ENCODE results near the gene SIGLEC1.

GRCh38 chr20:3760655-3761348, 48.4 kb upstream of the SIGLEC1 start:
- TF ChIP-seq CTCF (IDR thresholded peaks at IDR 0.05; ENCODE audit: extremely low read depth in 1 of 2, insufficient read depth in 1 of 2, low read depth in 1 of 2, low read length in 2 of 2): no peak
- TF ChIP-seq POLR2A (IDR thresholded peaks at IDR 0.05; ENCODE audit: low read depth, low read length): no peak
- no peak for TF ChIP-seq EZH2 (IDR thresholded peaks at IDR 0.05; ENCODE audit: borderline replicate concordance, low read depth, low read length, severe bottlenecking)
- TF ChIP-seq GATA2 (IDR thresholded peaks at IDR 0.05; ENCODE audit: insufficient read depth, insufficient read length, low read depth, low read length): no peak
- TF ChIP-seq FOS (IDR thresholded peaks at IDR 0.05; ENCODE audit: borderline replicate concordance, insufficient read depth, low read length): no peak
